ENCODE results near the gene ASAP3.

DNA sequence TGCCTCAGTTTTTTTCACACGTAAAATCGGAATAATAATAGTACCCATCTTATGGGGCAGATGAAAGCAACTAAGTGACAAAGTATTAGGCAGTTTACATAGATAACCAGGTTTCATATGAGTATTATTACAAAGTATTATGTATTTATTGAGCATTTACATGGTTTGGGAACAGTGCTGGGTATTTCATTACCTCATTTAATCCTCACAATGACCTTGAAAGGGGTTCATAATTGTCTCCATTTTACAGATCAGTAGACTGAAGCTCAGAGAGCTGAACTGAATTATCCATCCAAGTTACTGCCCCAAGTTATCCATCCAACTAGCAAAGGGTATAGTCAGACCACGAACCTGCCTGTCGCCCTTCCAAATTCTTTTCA lies 80.6 kb downstream of the ASAP3 start:
- TF ChIP-seq, protein P1, sequence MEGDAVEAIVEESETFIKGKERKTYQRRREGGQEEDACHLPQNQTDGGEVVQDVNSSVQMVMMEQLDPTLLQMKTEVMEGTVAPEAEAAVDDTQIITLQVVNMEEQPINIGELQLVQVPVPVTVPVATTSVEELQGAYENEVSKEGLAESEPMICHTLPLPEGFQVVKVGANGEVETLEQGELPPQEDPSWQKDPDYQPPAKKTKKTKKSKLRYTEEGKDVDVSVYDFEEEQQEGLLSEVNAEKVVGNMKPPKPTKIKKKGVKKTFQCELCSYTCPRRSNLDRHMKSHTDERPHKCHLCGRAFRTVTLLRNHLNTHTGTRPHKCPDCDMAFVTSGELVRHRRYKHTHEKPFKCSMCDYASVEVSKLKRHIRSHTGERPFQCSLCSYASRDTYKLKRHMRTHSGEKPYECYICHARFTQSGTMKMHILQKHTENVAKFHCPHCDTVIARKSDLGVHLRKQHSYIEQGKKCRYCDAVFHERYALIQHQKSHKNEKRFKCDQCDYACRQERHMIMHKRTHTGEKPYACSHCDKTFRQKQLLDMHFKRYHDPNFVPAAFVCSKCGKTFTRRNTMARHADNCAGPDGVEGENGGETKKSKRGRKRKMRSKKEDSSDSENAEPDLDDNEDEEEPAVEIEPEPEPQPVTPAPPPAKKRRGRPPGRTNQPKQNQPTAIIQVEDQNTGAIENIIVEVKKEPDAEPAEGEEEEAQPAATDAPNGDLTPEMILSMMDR (conservative IDR thresholded peaks at IDR 0.05) = no peak
- TF ChIP-seq EZH2 (IDR thresholded peaks at IDR 0.05; ENCODE audit: low read depth) = no peak
